T47D (cell line): ENCODE measurements around the gene TMEM151A.
"Not testable (repeated sequence)": the region's sequence is repeated elsewhere in the genome, so short reads cannot be mapped to it uniquely, and the experiment has no call there.

Source experiments
- DNase-seq, 2 experiments: peaks; one replicate each; pipeline versions ENCODE4 v3.0.0 to v3.0.0-alpha.2; 2011 to 2012; ENCODE audit warnings: low read depth in 1 of 2, low spot score in 1 of 2
- JUND ChIP-seq: IDR thresholded peaks from 2 replicates; pipeline ENCODE4 v1.6.1; 2012; ENCODE audit warnings: low read depth
- in situ Hi-C: cut with HindIII; loops from 2 replicates; pipeline ENCODE4 v1.10.0; 2016; ENCODE audit warnings: low sequenced_read_pairs, low pct_unique_long_range_greater_than_20kb

TMEM151A gene

GRCh38 chr11:66317723-66318599 is 26.3 kb downstream of the TMEM151A start:
- DNase-seq: peak in 1 of 2 experiments; percentile 57
- TF ChIP-seq JUND: no peak
- in situ Hi-C loops: no loop called here

- in situ Hi-C loops: no loop called here
- no peak for TF ChIP-seq JUND
- no peak for DNase-seq
These were observed 26.9 kb downstream of the TMEM151A start for GRCh38 chr11:66318600-66318970.

DNA sequence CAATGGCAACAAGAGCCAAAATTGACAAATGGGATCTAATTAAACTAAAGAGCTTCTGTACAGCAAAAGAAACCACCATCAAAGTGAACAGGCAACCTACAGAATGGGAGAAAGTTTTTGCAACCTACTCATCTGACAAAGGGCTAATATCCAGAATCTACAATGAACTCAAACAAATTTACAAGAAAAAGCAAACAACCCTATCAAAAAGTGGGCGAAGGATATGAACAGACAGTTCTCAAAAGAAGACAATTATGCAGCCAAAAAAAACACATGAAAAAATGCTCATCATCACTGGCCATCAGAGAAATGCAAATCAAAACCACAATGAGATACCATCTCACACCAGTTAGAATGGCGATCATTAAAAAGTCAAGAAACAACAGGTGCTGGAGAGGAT is 28.6 kb downstream of the TMEM151A start:
- DNase-seq, in situ Hi-C loops: not testable (repeated sequence)

DNA sequence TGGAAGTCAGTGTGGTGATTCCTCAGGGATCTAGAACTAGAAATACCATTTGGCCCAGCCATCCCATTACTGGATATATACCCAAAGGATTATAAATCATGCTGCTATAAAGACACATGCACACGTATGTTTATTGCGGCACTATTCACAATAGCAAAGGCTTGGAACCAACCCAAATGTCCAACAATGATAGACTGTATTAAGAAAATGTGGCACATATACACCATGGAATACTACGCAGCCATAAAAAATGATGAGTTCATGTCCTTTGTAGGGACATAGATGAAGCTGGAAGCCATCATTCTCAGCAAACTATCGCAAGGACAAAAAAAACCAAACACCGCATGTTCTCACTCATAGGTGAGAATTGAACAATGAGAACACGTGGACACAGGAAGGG is 29.1 kb downstream of the TMEM151A start:
- in situ Hi-C loops, DNase-seq: not testable (repeated sequence)

- in situ Hi-C loops: no loop called here
- DNase-seq: no peak
- no peak for TF ChIP-seq JUND
These were observed 29.9 kb downstream of the TMEM151A start for GRCh38 chr11:66321606-66322005.

- no peak for DNase-seq
- in situ Hi-C loops: no loop called here
- TF ChIP-seq JUND: no peak
These were observed 31.2 kb downstream of the TMEM151A start for GRCh38 chr11:66322732-66323427.

DNA sequence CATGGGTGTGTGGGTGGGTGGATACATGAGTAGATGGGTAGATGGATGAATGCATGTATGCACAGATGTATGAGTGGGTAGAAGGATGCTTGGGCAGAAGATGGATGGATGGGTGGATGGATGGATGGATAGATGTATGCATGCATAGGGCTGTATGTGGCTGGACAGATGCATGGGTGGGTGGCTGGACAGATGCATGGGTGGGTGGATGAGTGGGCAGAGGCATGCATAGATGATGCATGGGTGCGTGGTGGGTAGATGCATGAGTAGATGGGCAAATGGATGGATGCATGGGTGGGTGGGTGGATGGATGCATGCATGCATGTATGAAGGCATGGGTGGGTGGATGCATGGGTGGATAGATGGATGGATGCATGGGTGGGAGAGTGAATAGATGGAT is 32.0 kb downstream of the TMEM151A start:
- TF ChIP-seq JUND: no peak
- in situ Hi-C loops: no loop called here
- no peak for DNase-seq

DNA sequence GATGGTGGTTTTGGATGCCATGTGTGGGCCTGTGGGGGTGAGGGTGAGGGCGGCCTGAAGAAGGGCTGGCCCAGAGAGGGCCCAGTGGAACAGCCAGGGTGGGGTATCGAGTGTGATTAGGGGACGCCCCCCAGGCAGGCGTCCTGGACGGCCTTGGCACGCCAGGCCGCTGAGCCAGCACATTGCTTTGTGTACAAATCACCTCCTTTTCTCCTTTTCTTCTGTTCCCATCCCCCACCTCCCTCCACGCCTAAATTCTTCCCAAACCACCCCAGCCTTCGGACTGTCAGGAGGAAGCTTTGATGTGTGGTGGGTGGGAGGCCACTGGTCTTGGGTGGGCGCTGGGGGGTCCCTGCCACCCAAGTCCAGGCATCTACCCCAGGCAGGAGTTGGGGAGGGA is 33.0 kb downstream of the TMEM151A start:
- no peak for TF ChIP-seq JUND
- DNase-seq: no peak
- in situ Hi-C loops: no loop called here

DNA sequence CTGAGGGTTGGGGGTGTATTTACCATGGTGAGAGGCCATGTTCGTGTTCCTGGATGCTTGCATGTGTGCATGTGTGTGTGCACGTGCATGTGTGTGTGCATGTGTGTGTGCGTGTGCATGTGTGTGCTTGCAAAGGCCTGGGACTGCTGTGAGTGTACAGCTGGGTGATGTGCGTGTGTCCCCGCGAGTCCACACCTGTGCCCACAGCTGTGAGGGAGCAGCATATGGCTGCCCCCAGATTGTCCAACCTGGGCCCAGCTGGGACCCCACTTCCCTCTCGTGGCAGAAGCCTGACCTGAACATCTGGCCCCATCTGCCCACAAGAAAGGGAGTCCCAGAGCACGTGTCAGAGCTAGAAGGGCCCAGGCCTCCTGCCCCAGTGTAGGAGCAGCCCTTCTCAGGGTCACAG is 33.6 kb downstream of the TMEM151A start:
- no peak for TF ChIP-seq JUND
- in situ Hi-C loops: no loop called here
- DNase-seq: no peak

- in situ Hi-C loops: no loop called here
- TF ChIP-seq JUND: no peak
- no peak for DNase-seq
These were observed 34.8 kb downstream of the TMEM151A start for GRCh38 chr11:66326261-66327111.

GRCh38 chr11:66327171-66328030 is 35.7 kb downstream of the TMEM151A start:
- no peak for DNase-seq
- in situ Hi-C loops: no loop called here
- TF ChIP-seq JUND: no peak

GRCh38 chr11:66328031-66328301 is 36.3 kb downstream of the TMEM151A start:
- no peak for DNase-seq
- no peak for TF ChIP-seq JUND
- in situ Hi-C loops: no loop called here
